OCI-LY1 (cell line): ENCODE measurements around the gene RALGPS1.

Source experiments
- H2AFZ ChIP-seq: fragments of 200-600 bp; sonication (generic), shearing (Covaris generic); 2 replicates; pipeline ENCODE4 v1.6.0; 2014; ENCODE audit warnings: antibody characterized with exemption, mild to moderate bottlenecking, low read length
- H3F3A ChIP-seq: fragments of 200-600 bp; sonication (generic), shearing (Covaris generic); 2 replicates; pipeline ENCODE4 v1.6.0; 2014; ENCODE audit warnings: mild to moderate bottlenecking, antibody characterized with exemption, low read length, moderate library complexity; ENCODE audit not compliant: insufficient read depth
- H3K27ac ChIP-seq: fragments of 200-600 bp; sonication (generic); 2 replicates; pipeline ENCODE4 v1.5.1; 2014; ENCODE audit warnings: low read length, mixed run types, mild to moderate bottlenecking, low read depth; ENCODE audit not compliant: poor library complexity, severe bottlenecking
- H3K27me3 ChIP-seq: fragments of 200-600 bp; sonication (generic); 2 replicates; pipeline ENCODE4 v1.6.0; 2014; ENCODE audit warnings: antibody characterized with exemption, mild to moderate bottlenecking, low read length, moderate library complexity; ENCODE audit not compliant: insufficient read depth
- H3K36me3 ChIP-seq: fragments of 200-600 bp; sonication (generic); 2 replicates; pipeline ENCODE4 v1.6.1; 2014; ENCODE audit warnings: mild to moderate bottlenecking, antibody characterized with exemption, low read length, moderate library complexity, mixed read lengths; ENCODE audit not compliant: insufficient read depth
- H3K4me1 ChIP-seq: fragments of 200-600 bp; sonication (generic); 2 replicates; pipeline ENCODE4 v1.5.1; 2014; ENCODE audit warnings: mild to moderate bottlenecking, low read length, moderate library complexity; ENCODE audit not compliant: insufficient read depth, severe bottlenecking
- H3K4me2 ChIP-seq: fragments of 200-600 bp; sonication (generic), shearing (Covaris generic); 2 replicates; pipeline ENCODE4 v1.6.1; 2014; ENCODE audit warnings: low read length
- H3K4me3 ChIP-seq: fragments of 200-600 bp; sonication (generic); 2 replicates; pipeline ENCODE4 v1.5.1; 2014; ENCODE audit warnings: low read length, low read depth, mild to moderate bottlenecking, mixed read lengths; ENCODE audit not compliant: poor library complexity, severe bottlenecking
- H3K79me2 ChIP-seq: fragments of 200-600 bp; shearing (Covaris generic); 2 replicates; pipeline ENCODE4 v1.6.1; 2016; ENCODE audit warnings: mixed run types, low read length, mixed read lengths; ENCODE audit not compliant: insufficient read depth
- H3K9ac ChIP-seq: fragments of 200-600 bp; sonication (generic), shearing (Covaris generic); 2 replicates; pipeline ENCODE4 v1.6.1; 2014; ENCODE audit warnings: mild to moderate bottlenecking, low read length, mixed read lengths
- H3K9me2 ChIP-seq: fragments of 200-600 bp; sonication (generic), shearing (Covaris generic); 2 replicates; pipeline ENCODE4 v1.6.1; 2014; ENCODE audit warnings: low read depth, mild to moderate bottlenecking, low read length, mixed read lengths
- H3K9me3 ChIP-seq: fragments of 200-600 bp; shearing (Covaris generic); 2 replicates; pipeline ENCODE4 v1.6.1; 2014; ENCODE audit warnings: low read length, mixed read lengths
- H4K20me1 ChIP-seq: fragments of 200-600 bp; sonication (generic), shearing (Covaris generic); 2 replicates; pipeline ENCODE4 v1.6.0; 2016; ENCODE audit warnings: mild to moderate bottlenecking, low read length; ENCODE audit not compliant: insufficient read depth
- CTCF ChIP-seq: fragments of 200-600 bp; sonication (generic), shearing (Covaris generic); IDR thresholded peaks from 2 replicates; pipeline ENCODE4 v1.5.1; 2017; ENCODE audit warnings: mild to moderate bottlenecking, antibody characterized with exemption, low read length, moderate library complexity, mixed read lengths
- EZH2 ChIP-seq: fragments of 200-600 bp; sonication (generic), shearing (Covaris generic); IDR thresholded peaks from 2 replicates; pipeline ENCODE4 v1.8.0; 2017; ENCODE audit warnings: borderline replicate concordance, mixed run types, mild to moderate bottlenecking, antibody characterized with exemption, low read length, moderate library complexity, mixed read lengths

RALGPS1 gene

GRCh38 chr9:127117801-127118200 is 203.2 kb downstream of the RALGPS1 start:
- Histone ChIP-seq H3F3A (no peaks in the 10 kb centered on the region), H3K4me1 (no peaks in the 10 kb centered on the region), H3K27ac (no peak overlapping the region), H3K4me2 (no peak overlapping the region), H3K4me3 (no peak overlapping the region), H3K9me2 (no peaks in the 10 kb centered on the region), H3K9me3 (no peaks in the 10 kb centered on the region), H3K27me3 (no peaks in the 10 kb centered on the region), H4K20me1 (no peaks in the 10 kb centered on the region), H3K79me2 (no peaks in the 10 kb centered on the region), H3K36me3 (no peaks in the 10 kb centered on the region), H2AFZ (no peak overlapping the region), H3K9ac (no peak overlapping the region)
- TF ChIP-seq CTCF (no peak), EZH2 (no peak)

GRCh38 chr9:127118597-127119319 is 204.2 kb downstream of the RALGPS1 start:
- Histone ChIP-seq H3K27me3 (no peaks in the 10 kb centered on the region), H3K4me1 (no peaks in the 10 kb centered on the region), H4K20me1 (no peaks in the 10 kb centered on the region), H3K9ac (no peak overlapping the region), H3K36me3 (no peaks in the 10 kb centered on the region), H3F3A (no peaks in the 10 kb centered on the region), H3K4me3 (no peak overlapping the region), H3K9me2 (no peaks in the 10 kb centered on the region), H3K9me3 (no peaks in the 10 kb centered on the region), H2AFZ (no peak overlapping the region), H3K79me2 (no peaks in the 10 kb centered on the region), H3K4me2 (no peak overlapping the region), H3K27ac (no peak overlapping the region)
- TF ChIP-seq EZH2: no peak
- no peak for TF ChIP-seq CTCF

- H3F3A ChIP-seq: no peaks in the 10 kb centered on the region
- TF ChIP-seq CTCF (no peak), EZH2 (no peak)
- H3K79me2 ChIP-seq: no peaks in the 10 kb centered on the region
- no peak overlapping the region for H3K9ac ChIP-seq
- no peak overlapping the region for H3K4me3 ChIP-seq
- no peaks in the 10 kb centered on the region for H3K9me2 ChIP-seq
- no peak overlapping the region for H3K4me2 ChIP-seq
- no peaks in the 10 kb centered on the region for H3K9me3 ChIP-seq
- no peaks in the 10 kb centered on the region for H3K4me1 ChIP-seq
- H4K20me1 ChIP-seq: no peaks in the 10 kb centered on the region
- H3K27me3 ChIP-seq: no peaks in the 10 kb centered on the region
- H2AFZ ChIP-seq: no peak overlapping the region
- no peaks in the 10 kb centered on the region for H3K36me3 ChIP-seq
- no peak overlapping the region for H3K27ac ChIP-seq
These were observed 204.7 kb downstream of the RALGPS1 start for GRCh38 chr9:127119320-127119709.
